ENCODE data around the gene SYNC.

SYNC gene

DNA sequence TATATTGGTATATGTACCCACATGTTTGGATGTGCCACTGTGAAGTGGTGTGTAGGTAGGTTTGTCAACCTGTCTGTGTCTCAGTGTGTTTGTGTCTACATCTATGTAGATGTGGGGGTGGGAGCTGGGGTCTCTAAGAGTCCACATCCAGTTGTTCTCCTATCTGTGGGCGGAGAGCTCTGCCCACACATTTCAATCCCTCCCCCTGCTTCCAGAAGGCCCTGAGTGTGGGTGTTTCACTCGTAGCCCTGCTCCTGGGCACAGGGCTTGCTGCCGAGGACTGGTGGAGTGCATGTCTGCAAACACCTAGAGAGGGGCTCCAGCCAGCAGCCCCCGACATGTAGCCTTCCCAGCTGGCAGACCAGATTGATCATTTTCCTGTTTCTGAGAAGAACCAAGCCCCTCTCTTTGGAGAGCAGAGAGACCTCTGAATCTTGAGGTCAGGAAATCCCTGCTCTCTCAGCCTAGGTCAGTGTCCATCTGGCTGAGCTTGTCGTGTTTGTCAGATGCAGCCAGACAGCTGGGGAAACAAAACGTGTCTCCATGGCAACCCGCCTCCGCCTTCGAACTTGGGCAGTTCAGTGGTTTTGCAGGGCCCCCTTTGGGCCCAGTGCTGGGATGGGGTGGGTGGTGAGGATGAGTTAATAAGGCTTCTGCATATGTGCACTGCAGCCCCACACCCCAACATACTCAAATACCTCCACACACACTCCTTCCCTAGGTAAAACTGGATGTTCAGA lies 31.2 kb upstream of the SYNC start:
- no peak for TF ChIP-seq ZNF274 (IDR thresholded peaks at IDR 0.05; ENCODE audit: low read depth, low read length)
- no peak overlapping the region for H3K4me3 ChIP-seq (ENCODE audit: low read length)

DNA sequence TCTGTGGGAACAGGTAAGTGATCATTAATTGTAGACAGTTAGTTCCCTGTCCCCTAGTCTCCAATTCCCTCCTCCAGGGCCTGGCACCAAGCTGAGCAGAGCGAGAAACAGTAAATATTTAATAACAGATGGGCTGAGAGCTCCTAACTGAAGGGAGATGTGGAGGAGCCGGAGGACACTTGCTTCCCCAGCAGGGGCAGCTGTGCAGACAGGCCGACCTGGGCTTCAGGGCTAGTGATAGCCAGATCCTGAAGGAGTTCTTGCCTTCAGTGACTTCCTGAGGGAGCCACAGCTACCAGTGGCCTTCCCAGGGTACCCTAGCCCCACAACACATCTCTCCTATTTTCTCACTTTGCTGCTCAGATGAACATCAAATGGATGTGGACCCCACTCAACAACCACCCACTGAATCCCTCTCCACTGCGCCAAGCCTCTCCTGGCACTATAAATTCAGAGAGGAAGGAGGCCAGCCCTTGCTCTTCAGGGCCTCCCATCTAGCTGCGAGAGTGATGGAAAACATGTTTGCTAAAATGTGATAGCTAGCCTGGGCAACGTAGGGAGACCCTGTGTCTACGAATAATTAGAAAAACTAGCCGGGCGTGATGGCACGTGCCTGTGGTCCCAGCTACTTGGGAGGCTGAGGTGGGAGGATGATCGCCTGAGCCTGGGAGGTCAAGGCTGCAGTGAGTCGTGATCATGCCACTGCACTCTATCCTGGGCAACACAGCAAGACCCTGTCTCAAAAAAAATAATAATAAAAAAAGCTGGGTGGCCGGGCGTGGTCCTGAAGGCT lies 26.9 kb upstream of the SYNC start:
- no peak for TF ChIP-seq ZNF274 (IDR thresholded peaks at IDR 0.05; ENCODE audit: low read depth, low read length)
- no peak overlapping the region for H3K4me3 ChIP-seq (ENCODE audit: low read length)

DNA sequence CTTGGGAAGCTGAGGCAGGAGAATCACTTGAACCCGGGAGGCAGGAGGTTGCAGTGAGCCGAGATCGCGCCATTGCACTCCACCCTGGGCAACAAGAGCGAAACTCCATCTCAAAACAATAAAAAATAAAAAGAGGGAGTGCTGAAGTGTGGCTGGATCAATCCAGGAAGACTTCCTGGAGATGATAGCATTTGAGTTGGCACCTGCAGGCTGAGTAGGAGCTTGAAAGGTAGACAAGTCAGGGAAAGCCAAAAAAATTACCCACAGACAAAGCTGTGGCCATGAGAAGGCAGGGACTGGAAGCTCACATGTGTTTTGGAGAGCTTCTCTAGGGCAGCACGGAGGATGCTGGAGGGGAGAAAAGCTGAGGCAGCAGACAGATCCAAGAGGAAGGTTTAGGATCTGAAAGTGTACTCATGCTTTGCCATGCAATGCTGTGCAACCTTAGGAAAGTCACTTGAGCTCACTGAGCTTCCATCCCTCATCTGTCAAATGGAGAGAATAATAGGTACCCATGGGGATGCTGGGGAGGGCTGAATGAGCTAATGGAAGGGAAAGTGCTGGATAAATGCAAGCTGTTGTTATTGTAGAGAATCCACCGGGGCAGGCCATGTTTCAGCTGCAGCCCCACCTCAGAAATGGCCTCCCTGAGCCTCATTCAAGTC lies 26.0 kb upstream of the SYNC start:
- no peak overlapping the region for H3K4me3 ChIP-seq (ENCODE audit: low read length)
- TF ChIP-seq ZNF274 (IDR thresholded peaks at IDR 0.05; ENCODE audit: low read depth, low read length): no peak

DNA sequence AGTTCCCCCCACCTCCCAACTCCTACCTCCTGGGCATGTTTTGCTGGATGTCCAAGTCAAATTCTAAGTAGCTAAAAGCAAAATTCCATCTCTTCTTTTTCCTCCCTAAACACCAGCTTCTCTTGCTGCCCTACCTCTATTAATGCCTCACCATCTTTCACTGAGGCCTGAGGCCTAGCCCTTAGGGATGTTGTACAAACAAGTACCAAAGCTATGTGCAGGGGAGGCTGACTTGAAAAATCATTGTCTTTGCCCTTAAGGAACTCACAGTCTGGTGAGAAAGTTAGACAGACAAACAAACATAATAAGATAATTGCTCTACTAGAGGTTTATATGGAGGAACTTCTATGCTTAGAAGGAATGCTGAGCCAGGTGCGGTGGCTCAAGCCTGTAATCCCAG lies 25.3 kb upstream of the SYNC start:
- no peak overlapping the region for H3K4me3 ChIP-seq (ENCODE audit: low read length)
- no peak for TF ChIP-seq ZNF274 (IDR thresholded peaks at IDR 0.05; ENCODE audit: low read depth, low read length)

DNA sequence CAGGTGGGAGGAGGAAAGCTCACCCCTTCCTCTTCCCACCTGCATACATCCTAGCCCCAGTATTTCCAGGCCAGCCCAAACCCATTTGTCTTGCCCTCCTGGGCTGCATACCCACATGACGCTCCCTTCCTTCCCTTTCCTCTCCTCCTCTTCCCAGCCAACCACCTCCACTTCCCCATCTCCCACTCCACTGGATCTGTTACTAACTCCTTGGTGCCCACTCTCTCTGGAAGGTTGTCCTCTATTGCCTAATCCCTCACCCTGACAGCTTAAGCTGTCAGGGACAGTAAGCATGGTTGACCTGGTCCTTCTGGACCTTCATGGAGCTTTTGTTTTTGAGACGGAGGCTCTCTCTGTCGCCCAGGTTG lies 23.0 kb upstream of the SYNC start:
- H3K4me3 ChIP-seq (ENCODE audit: low read length): no peak overlapping the region
- TF ChIP-seq ZNF274 (IDR thresholded peaks at IDR 0.05; ENCODE audit: low read depth, low read length): no peak

DNA sequence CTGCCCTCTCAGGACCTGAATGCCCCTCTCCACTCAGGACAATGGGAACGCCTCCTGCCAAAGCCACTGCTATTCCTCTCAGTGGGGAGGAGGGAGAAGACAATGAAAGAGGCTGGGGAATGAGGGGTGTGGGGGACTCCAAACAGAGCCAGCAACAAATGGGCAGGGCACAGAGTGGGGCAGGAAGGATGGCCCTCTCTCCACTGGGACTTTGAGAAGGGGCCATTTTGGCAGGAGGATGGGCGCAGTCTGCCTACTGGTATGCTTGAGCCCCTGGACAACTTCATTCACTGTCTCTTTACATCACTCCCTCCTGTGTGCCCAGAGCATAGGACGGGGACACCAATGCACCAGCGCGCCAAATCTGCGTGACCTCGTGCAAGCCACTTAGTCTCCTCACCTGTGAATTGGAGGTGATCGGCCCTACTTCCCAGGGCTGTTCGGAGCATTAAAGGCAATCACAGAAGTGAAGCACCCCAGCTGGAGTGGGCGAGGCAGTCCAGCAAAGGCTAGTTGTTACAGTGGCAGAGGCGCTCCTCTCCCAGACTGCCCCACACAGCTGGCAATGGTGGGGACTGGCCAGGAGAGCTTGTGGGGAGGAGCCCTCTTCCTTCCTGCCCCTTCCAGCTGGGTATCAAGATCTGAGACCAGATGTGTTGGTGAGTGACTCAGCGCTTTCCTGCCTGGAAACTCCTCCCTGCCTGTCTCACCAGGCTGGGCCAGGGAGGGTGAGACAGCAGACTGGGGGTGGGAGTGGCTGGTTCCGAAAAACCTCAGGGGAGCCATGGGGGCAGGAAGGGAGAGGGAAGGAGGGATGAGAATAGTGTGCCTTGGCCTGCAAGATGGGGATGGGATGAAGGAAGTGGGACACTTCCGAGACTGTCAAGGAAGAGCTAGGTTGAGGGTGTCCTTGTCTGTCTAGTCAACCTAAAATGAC lies 22.4 kb upstream of the SYNC start:
- H3K4me3 ChIP-seq (ENCODE audit: low read length): no peak overlapping the region
- TF ChIP-seq ZNF274 (IDR thresholded peaks at IDR 0.05; ENCODE audit: low read depth, low read length): no peak

DNA sequence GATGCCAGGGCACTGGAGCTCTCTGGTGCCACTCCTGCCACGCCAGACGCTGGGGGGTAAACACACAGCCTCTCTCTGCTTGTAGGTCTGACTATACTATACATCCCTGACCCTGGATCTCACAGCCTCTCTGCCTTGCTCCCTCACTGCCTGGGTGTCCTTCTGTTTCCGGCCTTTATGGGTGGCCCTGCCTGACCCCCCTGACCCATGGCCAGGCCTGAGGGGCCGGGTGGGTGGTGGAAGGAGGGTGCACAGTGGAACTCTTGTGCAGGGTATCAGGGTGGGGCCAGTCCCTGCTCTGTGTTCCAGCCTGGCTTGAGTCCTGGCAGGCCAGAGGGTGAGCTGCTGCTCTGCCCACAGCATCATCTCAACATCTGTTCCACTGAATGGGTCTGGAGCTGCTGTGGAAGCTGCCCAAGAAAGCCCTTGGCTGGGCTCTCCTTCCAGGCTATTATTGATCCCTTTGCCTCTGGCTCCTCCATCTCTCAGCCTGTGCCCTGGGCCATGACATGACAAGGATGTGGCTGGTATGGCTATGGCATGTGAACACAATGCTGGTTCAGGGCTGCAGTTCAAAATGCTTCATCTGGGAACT lies 17.2 kb upstream of the SYNC start:
- no peak overlapping the region for H3K4me3 ChIP-seq (ENCODE audit: low read length)
- TF ChIP-seq ZNF274 (IDR thresholded peaks at IDR 0.05; ENCODE audit: low read depth, low read length): no peak

DNA sequence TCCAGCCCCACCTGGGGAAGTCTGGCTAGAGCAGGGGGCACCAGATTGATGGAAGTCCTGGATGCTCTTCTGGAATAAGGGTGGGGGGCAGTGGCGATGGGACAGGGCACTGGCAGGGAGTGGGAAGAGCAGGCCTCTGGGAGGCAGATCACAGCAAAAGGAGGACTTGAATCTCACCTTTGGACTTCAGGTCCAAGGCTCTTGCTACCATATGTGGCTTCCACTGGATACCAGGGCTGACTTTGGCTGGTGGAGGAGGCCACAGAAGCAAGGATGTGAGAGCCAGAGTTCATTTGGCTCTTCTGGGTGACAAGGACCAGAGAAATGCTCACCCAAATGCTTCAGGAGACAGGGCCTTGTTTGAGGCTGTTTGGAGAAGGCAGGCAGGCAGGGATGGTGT lies 16.0 kb upstream of the SYNC start:
- H3K4me3 ChIP-seq (ENCODE audit: low read length): no peak overlapping the region
- TF ChIP-seq ZNF274 (IDR thresholded peaks at IDR 0.05; ENCODE audit: low read depth, low read length): no peak

DNA sequence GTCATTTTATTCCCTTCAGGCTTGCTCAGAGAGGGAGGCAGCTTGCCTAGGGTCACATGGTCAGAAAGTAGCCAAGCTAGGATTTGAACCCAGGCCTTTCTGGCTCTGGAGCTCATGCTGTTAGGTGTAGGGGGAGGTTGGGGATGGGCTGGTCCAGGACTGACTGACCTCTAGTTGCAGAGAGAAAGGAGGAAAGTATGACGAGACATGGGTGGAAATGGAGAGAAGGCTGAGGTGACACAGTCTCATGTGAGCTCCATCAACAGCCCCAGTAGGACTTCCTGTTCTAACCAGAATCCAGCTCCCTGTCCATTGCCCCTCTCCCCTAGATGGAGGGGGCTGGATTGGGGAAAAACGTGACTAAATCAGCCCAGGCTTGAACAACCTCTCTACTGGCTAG lies 15.5 kb upstream of the SYNC start:
- no peak for TF ChIP-seq ZNF274 (IDR thresholded peaks at IDR 0.05; ENCODE audit: low read depth, low read length)

DNA sequence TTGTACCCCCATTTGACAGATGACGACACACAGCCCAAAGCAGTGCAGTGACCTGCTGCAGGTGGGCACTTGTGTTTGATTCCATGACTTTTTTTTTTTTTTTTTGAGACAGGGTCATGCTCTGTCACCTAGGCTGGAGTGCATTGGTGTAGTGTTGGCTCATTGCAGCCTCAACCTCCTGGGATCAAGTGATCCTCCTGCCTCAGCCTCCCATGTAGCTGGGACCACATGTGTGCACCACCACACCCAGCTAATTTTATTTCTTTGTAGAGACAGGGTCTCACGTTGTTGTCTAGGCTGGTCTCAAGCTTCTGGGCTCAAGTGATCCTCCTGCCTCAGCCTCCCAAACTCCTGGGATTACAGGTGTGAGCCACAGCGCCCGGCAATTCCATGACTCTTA lies 14.9 kb upstream of the SYNC start:
- H3K4me3 ChIP-seq (ENCODE audit: low read length): no peak overlapping the region
- TF ChIP-seq ZNF274 (IDR thresholded peaks at IDR 0.05; ENCODE audit: low read depth, low read length): no peak

More for the DNA sequence above, 15.5 kb upstream of the SYNC start:
- no peak overlapping the region for H3K4me3 ChIP-seq (ENCODE audit: low read length)

DNA sequence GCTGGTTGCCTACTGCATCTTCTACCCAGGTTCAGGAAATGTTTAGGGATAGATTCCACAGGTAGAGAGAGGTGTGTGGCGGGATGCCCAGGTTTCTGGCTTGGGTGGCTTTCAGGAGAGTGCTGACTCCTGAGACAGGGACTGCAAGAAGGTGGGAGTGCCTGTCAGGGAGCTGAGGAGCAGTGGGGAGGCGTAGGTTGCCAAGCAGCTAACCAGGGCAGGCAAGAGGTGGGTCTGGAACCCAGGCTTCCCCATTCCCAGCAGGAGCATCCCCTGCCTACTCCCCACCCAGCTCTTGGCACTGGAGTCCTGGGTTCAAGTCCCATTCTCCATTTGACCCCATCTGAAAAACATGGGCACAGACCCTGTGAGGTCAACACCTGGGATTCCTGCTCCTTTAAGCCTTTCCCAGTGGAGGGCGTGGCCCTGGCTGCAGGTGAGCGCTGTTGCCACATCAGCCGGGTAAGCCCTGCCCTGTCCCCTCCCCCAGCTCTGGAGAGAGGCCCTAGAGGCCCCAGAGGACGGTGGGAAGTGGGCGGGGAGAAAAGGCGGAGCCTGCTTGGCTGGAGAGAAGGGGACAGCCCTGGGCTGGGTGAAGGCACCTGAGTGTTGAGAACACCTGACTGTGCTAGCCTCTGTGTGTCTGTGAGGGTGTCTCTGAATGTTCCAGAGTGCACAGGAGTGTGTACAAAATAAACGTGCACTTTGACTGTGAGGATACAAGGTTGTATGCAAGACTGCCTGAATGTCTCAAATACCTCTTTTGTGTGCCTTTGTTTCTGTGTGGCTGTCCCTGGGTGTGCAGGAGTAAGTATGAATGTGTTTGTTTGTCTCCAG lies 14.0 kb upstream of the SYNC start:
- TF ChIP-seq ZNF274 (IDR thresholded peaks at IDR 0.05; ENCODE audit: low read depth, low read length): no peak
- H3K4me3 ChIP-seq (ENCODE audit: low read length): no peak overlapping the region

DNA sequence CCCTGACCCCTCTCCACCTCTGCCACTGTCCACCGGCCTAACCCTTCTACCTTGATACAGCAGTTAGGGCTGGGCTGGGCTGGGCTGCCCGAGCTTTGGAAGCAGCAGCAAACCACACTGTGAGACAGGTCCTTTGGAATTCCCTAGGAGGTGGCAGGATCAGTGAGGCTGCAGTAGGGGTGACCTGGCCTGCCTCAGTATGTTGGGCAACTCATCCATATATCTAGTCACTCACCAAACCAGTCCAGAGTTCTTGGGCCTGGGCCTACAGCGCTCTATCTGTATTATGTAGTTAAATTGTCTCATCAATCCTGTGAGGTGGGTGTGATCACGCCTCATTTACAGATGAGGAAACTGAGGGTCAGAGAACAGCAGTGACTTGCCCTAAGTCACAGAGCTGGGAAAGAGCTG lies 13.3 kb upstream of the SYNC start:
- no peak overlapping the region for H3K4me3 ChIP-seq (ENCODE audit: low read length)
- TF ChIP-seq ZNF274 (IDR thresholded peaks at IDR 0.05; ENCODE audit: low read depth, low read length): no peak

DNA sequence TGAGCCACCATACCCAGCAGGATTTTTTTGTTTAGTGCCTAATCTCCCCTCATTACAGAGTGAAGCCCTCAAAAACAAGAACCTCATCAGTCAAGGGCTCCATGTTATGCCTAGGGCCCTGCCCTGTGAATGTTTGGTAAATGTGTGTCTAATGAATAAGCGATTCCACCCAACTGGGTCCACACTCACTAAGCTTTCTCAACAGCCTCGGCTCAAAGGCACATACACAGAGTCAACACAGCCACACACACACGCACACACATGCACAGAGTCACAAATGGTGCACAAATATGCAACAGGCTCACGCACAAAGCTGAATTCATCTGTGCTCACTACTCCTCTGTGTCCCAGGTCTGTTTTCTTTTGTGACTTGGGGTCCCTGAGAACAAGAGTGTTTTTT lies 11.7 kb upstream of the SYNC start:
- no peak for TF ChIP-seq ZNF274 (IDR thresholded peaks at IDR 0.05; ENCODE audit: low read depth, low read length)
- no peak overlapping the region for H3K4me3 ChIP-seq (ENCODE audit: low read length)

Data from GM08714 (cell line).